Measurements from ENCODE around the gene ZNF543. TPM values are rescaled to one million over a fixed set of nuclear protein-coding genes. Genes with fewer than 3 reads are reported as not detected.
"Not testable (repeated sequence)": the region's sequence is repeated elsewhere in the genome, so short reads cannot be mapped to it uniquely, and the experiment has no call there.

ZNF543 gene
- total RNA-seq, result 1 to 10 TPM; 3.2 to 3.7 TPM

GRCh38 chr19:57320180-57321084, at the start of gene ZNF543:
Gene ZNF543, plus strand, starts transcription at chr19:57320472. Its CDS starts 382 bp downstream, at chr19:57320854.
- Histone ChIP-seq H3K27ac (peak within 1 kb of the TSS; percentile 61), H3K4me1 (no peaks in the 10 kb centered on the region), H3K9me3 (no peaks in the 10 kb centered on the region), H3K27me3 (peaks cover 5% of the 10 kb centered on the region), H3K36me3 (no peaks in the 10 kb centered on the region), H3K4me3 (peak within 1 kb of the TSS; percentile 89), H3K9ac (ENCODE audit: low read depth in 2 of 2, low read length in 2 of 2) (peak within 1 kb of the TSS; percentile 87 to 91)
- intact Hi-C loops (cut with DNase I), result no loop called here
- peak; percentile 96 for DNase-seq
- TF ChIP-seq CTCF (IDR thresholded peaks at IDR 0.05), result no peak

- no peaks in the 10 kb centered on the region for H3K9me3 ChIP-seq
- no peak overlapping the region for H3K27ac ChIP-seq
- no peak for TF ChIP-seq CTCF (IDR thresholded peaks at IDR 0.05)
- H3K27me3 ChIP-seq, result no peaks in the 10 kb centered on the region
- H3K9ac ChIP-seq (ENCODE audit: low read depth in 2 of 2, low read length in 2 of 2), result no peak overlapping the region
- intact Hi-C loops (cut with DNase I), result no loop called here
- no peaks in the 10 kb centered on the region for H3K4me1 ChIP-seq
- DNase-seq, result no peak
- no peak overlapping the region for H3K4me3 ChIP-seq
- H3K36me3 ChIP-seq, result no peaks in the 10 kb centered on the region
Observed at GRCh38 chr19:57271280-57271679, 49.0 kb upstream of the ZNF543 start.

GRCh38 chr19:57273014-57273413, 47.3 kb upstream of the ZNF543 start:
- Histone ChIP-seq H3K27me3 (no peaks in the 10 kb centered on the region), H3K36me3 (no peaks in the 10 kb centered on the region), H3K4me3 (no peak overlapping the region), H3K27ac (no peak overlapping the region), H3K4me1 (no peaks in the 10 kb centered on the region), H3K9me3 (no peaks in the 10 kb centered on the region), H3K9ac (ENCODE audit: low read depth in 2 of 2, low read length in 2 of 2) (no peak overlapping the region)
- intact Hi-C loops (cut with DNase I), result no loop called here
- TF ChIP-seq CTCF (IDR thresholded peaks at IDR 0.05), result no peak
- DNase-seq, result no peak

GRCh38 chr19:57276430-57276829, 43.8 kb upstream of the ZNF543 start:
- Histone ChIP-seq H3K9me3 (no peaks in the 10 kb centered on the region), H3K36me3 (no peaks in the 10 kb centered on the region), H3K27me3 (no peaks in the 10 kb centered on the region), H3K27ac (no peak overlapping the region), H3K4me3 (no peak overlapping the region), H3K4me1 (no peaks in the 10 kb centered on the region), H3K9ac (ENCODE audit: low read depth in 2 of 2, low read length in 2 of 2) (no peak overlapping the region)
- no peak for DNase-seq
- intact Hi-C loops (cut with DNase I), result no loop called here
- no peak for TF ChIP-seq CTCF (IDR thresholded peaks at IDR 0.05)

- not testable (repeated sequence) for H3K27ac ChIP-seq; H3K9ac ChIP-seq (ENCODE audit: low read depth in 2 of 2, low read length in 2 of 2); H3K9me3 ChIP-seq
Observed at GRCh38 chr19:57278481-57278880, 41.8 kb upstream of the ZNF543 start.

More at GRCh38 chr19:57278481-57278880, 41.8 kb upstream of the ZNF543 start:
- H3K4me1 ChIP-seq; intact Hi-C loops (cut with DNase I); H3K36me3 ChIP-seq; DNase-seq; H3K4me3 ChIP-seq; H3K27me3 ChIP-seq: not testable (repeated sequence)

All from colonic mucosa (tissue), 4 donors.